DMS 273 (cell line): Measurements from ENCODE around the gene IL3RA.

Experiments
- DNase-seq: peaks from one replicate; lab custom pipeline; 2025; ENCODE audit not compliant: unreplicated experiment; lab: John Stamatoyannopoulos, UW

Gene IL3RA

DNA sequence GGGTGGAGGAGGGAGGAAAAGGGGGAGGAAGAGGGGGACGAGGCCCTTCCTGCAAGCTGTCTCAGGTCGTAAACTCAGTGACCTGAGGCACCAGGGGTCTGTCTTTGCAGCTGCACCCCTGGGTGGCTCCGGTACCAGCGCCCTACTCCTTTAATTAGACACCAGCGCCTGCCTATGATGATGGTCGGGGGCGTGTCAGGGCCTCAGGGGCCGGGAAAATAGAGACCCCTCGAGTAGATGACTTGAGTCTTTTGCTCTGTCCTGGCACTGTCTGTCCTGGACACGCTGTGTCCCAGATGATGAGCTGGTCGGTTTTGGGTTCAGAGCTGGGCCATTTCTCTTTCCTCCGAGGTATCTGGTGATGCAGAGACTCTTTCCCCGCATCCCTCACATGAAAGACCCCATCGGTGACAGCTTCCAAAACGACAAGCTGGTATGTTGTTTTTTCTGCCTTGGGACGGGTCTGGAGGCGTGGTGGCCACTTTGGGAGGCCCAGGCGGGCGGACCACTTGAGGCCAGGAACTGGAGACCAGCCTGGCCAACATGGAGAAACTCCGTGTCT is 44.2 kb downstream of the IL3RA start:
- no peak for DNase-seq

DNA sequence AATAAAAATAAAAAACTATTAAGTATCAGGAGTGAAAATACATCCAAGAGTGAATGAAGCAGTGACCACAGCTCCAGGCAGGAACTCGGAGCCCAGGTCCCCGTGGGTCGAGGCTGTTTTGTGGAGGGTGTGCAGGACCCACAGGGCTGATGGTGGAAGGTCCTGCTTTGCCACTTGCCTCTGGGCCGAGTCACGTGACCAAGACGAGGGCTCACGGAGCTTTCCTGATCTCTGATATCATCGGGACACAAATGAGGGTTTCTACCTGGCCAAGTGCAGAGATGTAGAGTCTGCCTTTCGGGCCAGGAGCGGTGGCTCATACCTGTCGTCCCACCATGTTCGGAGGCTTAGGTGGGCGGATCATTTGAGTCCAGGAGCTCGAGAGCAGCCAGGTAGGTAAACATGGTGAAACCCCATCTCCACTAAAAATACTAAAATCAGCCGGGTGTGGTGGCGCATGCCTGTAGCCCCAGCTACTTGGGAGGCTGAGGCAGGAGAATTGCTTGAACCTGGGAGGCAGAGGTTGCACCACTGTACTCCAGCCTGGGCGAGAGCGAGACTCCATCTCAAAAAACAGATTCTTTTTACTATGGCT is 48.2 kb downstream of the IL3RA start:
- no peak for DNase-seq

DNA sequence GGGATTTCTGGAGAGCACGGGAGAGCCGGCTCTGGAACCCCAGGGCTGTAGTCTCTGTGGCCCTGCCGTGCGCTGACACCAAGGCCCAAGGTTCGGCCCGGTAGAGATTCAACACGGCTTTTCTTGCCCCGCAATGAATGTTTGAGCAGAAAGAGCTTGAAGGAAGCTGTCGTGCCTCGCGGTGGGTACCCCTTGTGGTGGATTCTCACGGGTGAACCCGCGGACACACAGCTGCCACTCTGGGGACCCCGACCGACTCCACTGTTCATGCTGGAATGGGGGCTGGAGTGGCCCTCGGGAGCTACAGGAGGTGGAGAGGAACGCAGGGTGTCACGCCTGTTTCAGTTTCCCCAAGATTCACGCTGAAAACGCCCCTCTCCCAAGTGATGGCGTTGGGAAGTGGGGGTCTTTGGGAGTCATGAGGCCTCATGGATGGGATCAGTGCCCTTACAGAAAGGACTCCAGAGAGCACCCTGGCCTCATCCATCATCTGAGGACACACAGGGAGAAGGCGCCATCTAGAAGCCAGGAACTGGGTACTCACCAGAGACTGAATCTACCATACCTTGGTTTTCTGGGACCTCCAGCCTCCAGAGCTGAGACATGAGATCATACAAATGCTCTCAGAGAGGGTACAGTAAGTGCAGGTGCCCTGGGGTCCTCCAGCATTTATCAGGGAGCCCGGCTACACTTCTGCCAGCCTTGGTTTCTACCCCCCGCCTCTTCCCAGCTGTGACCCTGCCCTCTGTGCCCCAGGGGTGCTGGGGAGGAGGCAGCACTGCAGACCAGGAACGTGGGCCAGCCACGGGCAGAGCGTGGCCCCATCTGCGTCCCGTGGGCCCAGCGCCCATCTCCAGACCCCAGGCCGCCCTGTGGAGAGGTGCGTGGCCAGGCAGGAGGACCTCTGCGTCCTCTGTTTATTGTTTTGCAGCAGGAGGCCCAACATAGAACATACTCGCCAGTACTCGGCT is 49.0 kb downstream of the IL3RA start:
- no peak for DNase-seq

DNA sequence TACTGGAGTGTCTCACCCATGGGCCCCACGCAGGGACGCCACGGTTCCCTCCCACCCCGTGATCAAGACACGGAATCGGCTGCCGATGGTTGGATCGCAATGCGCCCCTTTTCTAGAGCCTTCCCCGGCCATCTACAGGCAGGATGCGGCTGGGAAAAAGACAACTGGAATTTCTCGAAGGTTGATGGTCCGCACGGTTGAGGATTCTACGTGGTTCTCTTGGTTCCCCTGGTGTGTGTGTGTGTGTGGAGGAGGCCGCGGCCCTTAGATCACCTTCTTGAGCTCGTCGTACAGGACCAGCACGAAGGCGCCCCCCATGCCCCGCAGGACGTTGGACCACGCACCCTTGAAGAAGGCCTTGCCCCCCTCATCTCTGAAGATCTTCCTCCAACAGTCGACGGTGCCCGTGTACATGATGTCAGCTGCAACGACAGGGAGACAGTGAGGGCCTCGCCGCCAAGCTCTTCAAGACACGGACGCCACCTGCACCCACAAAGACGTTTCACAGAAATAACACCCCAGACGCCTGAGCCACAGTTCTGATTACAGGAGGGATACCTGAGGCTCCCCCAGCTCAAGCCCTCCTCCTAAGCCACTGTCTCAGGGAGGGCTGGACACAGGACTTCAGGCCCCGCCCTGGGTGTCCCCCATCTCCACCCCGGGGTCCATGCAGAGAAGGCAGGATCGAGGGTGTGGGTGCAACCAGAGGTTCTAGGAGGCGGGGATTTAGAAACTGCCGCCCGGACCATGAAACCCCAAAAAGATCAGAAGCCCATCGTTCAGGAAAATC is 49.9 kb downstream of the IL3RA start:
- DNase-seq = no peak

DNA sequence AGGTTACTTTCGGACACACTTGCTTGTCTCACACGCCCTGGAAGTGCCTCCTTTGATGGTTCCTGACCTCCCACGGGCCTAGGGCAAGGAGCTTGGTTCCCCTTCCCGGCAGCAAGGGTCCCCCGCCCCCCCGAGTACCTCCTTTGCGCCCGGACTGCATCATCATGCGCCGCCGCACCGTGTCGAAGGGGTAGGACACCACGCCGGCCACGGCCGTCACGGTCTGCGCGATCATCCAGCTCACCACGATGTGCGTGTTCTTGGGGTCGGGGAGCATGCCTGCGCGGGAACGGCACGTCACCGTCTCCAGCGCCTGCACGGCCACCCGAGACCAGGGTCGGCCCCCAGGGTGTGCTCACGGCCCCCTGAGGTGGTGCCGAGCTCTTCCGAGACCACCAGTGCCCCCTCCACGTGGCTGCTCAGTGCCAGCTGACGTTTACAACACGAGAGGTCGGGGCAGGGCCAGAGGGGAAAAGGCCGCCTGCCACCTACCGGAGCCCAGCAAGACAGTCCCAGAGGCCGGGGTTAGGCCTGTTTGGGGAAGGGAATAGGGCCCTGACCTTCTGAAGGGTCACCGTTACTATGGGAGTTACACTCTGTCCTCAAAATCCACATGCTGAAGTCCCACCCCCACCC is 50.7 kb downstream of the IL3RA start:
- no peak for DNase-seq

DNA sequence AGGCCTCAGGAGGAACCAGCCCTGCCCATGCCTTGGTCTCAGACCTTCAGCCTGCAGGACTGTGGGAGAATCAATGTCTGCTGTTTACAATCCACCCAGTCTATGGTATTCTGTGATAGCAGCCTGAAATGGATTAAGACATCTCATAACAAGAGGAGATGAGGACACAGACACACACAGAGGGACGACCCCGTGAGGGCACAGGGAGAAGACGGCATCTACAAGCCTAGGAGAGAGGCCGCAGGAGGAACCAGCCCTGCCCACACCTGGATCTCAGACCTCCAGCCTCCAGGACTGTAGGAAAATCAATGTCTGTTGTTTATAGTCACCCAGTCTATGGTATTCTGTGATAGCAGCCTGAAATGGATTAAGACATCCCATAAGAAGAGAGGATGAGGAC is 52.1 kb downstream of the IL3RA start:
- DNase-seq = no peak

DNA sequence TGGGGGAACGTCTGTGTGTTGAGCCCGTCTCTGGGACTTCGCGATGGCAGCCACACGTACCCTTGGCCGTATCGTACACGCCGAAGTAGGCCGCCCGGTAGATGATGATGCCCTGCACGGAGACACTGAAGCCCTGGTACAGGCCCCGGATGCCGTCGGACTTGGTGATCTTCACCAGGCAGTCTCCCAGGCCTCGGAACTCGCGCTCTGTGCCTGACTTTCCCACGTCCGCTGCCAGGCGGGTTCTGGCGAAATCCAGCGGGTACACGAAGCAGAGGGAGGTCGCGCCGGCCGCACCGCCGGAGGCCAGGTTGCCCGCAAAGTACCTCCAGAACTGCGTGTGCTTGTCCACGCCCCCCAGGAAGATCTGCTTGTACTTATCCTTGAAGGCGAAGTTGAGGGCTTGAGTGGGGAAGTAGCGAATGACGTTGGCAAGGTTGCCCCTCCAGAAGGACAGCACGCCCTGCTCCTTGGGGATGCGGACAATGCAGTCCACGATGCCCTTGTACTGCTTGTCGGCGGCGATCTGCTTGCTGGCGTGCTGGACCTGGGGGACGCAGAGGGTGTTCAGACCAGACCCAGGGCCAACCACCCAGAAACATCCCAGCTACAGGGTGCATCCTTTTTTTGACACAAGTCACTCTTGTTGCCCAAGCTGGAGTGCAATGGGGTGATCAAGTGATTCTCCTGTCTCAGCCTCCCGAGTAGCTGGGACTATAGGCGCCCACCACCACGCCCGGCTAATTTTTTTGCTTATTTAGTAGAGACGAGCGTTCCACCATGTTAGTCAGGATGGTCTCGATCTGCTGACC is 52.8 kb downstream of the IL3RA start:
- DNase-seq = no peak

DNA sequence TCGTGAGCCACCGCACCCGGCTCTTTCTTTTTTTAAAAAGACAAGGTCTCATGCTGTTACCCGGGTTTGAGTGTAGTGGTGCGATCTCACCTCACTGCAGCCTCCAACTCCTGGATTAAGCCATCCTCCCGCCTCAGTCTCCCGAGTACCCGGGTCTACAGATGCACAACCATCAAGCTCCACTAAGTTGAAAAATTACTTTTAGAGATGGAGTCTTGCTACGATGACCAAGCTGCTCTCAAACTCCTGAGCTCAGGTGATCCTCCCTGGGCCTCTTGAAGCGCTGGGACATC is 53.4 kb downstream of the IL3RA start:
- DNase-seq = no peak

DNA sequence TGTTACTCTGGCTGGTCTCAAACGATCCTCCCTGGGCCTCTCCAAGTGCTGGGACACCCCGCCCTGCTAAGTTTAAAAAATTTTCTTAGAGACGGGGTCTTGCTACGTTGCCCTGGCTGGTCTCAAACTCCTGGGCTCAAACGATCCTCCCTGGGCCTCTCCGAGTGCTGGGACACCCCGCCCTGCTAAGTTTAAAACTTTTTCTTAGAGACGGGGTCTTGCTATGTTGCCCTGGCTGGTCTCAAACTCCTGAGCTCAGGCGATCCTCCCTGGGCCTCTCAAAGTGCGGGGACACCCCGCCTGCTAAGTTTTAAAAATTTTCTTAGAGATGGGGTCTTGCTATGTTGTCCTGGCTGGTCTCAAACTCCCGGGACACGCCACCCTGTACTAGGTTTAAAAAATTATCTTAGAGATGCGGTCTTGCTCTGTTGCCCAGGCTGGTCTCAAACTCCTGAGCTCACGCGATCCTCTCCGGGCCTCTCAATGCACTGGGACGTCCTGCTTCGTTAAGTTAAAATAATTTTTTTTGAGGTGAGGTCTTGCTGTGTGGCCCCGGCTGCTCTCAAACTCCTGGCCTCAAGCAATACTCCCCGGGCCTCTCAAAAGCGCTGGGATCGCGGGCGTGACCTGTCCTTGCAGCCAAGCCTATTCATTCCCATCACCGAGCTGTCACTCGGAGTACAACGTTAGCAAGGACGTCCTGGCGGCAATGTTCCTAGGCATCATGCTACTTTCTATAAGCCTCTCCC is 54.2 kb downstream of the IL3RA start:
- DNase-seq = no peak

DNA sequence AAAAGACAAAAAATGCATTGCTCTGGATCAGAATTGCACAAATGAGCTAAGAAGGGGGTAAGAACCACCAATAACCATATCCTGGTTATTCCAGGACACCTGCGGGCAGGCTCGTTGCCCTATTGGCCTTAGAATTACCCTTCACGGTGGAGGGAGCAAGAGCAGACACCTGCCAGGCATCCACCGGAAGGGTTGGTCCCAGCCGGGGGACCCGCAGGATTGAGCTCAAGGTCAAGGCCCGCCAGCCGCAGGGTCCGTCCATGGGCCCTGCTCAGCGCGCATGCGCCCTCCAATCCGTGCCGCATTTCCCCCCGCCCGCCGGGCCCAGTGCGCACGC is 54.8 kb downstream of the IL3RA start:
- DNase-seq = no peak

DNA sequence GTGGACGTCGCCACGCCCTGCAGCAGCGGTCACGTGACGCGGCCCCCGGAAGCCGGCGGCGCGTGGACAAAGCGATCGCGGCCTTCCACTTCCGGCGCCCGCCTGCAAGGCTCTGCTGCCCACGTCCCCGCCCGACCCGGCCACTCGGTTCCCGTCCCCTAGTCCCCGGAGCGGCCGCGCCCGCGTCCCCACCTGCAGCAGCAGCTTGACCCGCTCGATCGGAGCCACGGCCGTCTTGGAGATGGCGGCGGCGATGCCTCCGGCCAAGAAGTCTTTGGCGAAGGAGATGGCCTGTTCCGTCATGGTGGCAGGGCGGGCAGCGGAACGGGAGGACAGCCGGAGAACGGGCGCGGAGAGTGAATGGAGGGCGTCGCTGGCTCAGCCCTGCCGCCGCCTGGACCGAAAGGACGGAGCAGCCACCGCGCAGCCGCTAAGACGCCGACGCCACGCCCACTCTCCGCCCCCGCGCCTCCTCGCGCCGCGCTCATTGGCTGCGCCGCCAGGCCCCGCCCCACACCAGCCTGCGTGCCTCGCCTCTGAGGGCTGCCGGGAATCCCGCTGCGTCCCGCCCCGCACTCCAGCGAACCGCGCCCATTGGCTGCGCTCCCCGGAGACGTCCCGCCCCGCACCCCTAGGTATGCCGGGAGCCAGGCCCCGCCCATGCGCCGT is 55.3 kb downstream of the IL3RA start, which contains the start of gene SLC25A6:
TSS of gene SLC25A6 (minus strand) at position 407 of the 669 bp plus-strand sequence. CDS start at position 303, 104 bp downstream.
- no peak for DNase-seq

DNA sequence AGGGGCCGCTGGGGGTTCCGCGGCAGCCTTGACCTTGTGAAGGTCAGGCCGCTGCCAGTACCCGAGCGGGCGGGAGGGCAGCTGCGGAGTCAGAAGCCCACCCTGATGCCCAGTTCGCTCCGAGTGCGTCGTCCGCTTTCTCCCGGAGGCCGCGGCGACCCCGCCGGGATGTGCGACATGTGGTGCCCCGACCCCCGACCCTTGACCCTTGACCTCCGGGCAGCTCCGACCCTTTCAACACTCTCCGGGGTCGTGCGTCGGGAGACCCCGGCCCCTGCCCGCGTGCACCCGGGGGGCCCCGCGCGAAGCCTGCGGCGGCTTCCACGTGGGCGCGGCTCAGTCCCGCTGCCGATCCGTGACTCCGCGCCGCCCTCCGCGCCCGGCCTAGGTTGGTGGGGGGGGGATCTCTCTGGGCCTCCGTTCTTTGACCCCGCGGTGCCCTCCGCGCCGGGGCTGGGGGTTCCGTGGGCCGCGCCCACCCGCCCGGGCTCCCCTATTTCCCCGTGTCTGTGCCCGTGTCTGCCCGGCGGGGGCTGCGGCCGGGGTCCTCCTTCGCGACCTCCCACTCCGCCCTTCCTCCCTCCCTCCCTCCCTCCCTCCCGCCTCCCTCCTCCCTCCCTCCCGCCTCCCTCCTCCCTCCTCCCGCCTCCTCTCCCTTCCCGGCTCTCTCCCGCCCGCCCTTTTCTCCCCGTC is 55.9 kb downstream of the IL3RA start:
- no peak for DNase-seq

DNA sequence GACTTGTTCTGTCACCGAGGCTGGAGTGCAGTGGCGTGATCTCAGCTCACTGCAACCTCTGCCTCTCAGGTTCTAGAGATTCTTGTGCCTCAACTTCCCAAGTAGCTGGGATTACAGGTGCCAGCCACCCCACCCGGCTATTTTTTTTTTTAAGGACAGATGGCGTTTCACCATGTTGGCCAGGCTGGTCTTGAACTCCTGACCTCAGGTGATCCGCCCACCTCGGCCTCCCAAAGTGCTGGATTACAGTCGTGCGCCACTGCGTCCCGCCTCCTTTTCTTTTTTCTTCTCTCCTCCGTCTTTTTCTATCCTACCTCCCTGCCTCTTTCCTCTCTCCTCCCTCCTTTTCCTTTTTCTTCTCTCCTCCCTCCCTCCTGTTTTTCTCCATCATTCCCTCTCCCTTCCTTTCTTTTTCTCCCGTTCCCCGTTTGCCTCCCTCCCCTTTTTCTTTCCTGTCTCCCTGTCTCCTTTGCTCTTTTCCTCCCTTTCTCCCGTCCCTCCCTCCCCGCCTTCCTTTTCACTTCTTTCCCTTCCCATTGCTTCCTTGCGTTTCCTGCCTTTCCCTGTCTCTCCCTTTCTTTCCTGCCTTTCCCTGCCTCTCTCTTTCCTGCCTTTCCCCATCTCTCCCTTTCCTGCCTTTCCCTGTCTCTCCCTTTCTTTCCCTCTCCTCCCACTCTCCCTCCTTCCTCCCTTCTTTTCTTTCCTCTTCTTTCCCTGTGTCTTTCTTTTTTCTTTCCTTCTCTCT is 57.5 kb downstream of the IL3RA start:
- DNase-seq = no peak

DNA sequence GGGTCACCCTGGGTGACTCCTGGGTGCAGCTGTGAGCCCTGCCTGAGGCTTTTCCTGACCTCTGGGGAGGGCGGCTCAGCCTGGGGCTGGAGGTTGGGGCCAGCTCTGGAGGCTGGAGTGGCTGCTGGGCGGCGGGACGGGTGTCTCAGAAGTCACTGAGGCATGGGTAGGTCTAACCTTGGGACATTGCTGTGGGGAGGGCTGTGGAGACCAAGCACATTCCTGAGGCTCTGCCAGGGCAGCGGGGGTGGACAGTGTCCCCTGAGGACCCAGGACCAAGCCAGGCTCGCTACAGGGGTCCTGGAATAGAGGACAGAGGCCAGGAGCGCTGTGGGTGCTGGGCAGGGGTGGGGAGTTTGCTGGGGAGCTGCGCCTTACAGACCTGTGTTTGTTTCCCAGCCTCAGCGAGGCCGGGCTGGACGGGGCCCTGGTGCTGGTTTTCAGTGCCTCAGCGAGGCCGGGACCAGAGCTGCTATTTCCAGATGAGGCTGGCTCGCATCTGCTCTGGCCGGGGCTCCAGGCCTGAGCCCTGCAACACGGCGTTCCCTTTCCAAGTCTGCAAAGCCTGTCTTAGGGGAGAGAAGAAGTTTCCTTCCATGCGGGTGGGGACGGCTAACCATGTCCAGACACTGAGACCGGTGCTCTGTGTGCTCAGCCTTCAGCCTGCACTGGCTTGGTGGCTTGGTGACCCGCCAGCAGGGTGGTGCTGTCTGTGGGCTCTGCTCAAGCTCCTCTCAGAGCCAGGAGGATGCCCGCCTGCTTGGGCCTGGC is 58.3 kb downstream of the IL3RA start:
- DNase-seq = no peak

DNA sequence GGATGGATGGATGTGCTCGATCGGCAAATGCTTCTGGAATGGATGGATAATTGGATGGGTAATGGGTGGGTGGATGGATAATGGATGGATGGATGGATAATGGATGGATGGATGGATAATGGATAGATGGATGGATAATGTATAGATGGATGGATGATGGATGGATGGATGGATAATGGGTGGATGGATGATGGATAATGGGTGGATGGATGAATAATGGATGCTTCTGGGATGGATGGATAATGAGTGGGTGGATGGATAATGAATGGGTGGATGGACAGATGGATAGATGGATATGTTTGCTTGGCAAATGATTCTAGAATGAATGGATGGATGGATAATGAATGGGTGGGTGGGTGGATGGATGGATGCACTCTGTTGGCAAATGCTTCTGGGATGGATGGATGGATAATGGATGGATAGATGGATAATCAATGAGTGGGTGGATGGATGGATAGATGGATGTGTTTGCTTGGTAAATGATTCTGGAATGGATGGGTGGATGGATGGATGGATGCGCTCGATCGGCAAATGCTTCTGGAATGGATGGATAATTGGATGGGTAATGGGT is 59.1 kb downstream of the IL3RA start:
- no peak for DNase-seq

DNA sequence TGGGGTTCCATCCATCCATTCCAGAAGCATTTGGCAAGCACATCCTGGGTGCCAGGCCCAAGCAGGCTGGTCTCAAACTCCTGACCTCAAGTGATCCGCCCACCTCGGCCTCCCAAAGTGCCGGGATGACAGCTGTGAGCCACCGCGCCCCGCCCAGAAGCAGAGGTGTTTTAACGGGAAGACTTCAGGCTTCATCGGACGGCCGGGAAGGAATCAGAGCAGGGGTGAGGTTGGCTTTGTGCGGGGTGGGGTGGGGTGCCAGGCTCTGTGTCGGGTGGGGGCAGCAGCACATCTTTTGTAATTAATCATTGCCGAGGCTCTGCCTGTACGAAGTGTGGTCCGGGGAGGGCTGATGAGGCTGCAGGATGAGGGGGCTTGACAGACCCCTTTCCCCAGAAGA is 60.4 kb downstream of the IL3RA start:
- DNase-seq = no peak
